H1 (cell line): Measurements from ENCODE around the gene PSMB4. TPM values are rescaled to one million over a fixed set of nuclear protein-coding genes. Genes with fewer than 3 reads are reported as not detected.

ENCODE experiments used
- E2F6 ChIP-seq: IDR thresholded peaks from 2 replicates; pipeline ENCODE4 v1.6.1; 2012; ENCODE audit warnings: inconsistent platforms
- KDM4A ChIP-seq: IDR thresholded peaks from one replicate; pipeline ENCODE4 v1.7.1; 2012; ENCODE audit warnings: low read depth, mild to moderate bottlenecking, moderate library complexity, low read length, inconsistent platforms; ENCODE audit not compliant: severe bottlenecking
- YY1 ChIP-seq: IDR thresholded peaks from 2 replicates; pipeline ENCODE4 v1.6.1; 2011; ENCODE audit warnings: low read depth, mild to moderate bottlenecking, low read length
- polyA plus RNA-seq, 7 experiments: library from polyadenylated mRNA; depleted of rRNA in 3 of 7; stranded (reverse) in 5 of 7; unstranded in 2 of 7; fragments of >200 nt in 5 of 7; fragments of 200-250 nt in 2 of 7; gene quantifications; 1 replicate in 5 of 7; 2 replicates in 1 of 7; 4 replicates in 1 of 7; pipeline versions ENCODE4 v1.2.1 to v1.2.3, GENCODE V29; 2011 to 2013; ENCODE audit warnings: missing spikeins in 2 of 7, mixed read lengths in 2 of 7
- total RNA-seq: library from RNA; stranded (reverse); fragmentation: NEBNext Ultra II Directional; extraction: Animal tissue kit (Norgen Biotek cat#: 25700); gene quantifications from 2 replicates; pipeline ENCODE4 v1.2.1, GENCODE V29; 2021

PSMB4 gene
- total and polyA plus RNA-seq, 2 of the 8 experiments (the other 6 are each of a cell fraction or from before 2014, with no cell fraction given), result 430 to 1,098 TPM

GRCh38 chr1:151362308-151363155, 36.8 kb upstream of the PSMB4 start (continued):
- TF ChIP-seq YY1 (no peak), KDM4A (no peak), E2F6 (no peak)
